Lower leg skin (tissue), 4 donors: ENCODE data around the gene FPR1. TPM values are rescaled to one million over a fixed set of nuclear protein-coding genes. Genes with fewer than 3 reads are reported as not detected.
A peak's percentile ranks its signal among the peaks of the same experiment; 100 is the strongest.

Source experiments
- DNase-seq, 2 donors: peaks; one replicate each; pipeline ENCODE4 v3.0.0-alpha.2; 2019; ENCODE audit warnings: low spot score in 2 of 2
- H3K4me3 ChIP-seq: fragments of 200-600 bp; sonication (generic); 2 replicates; pipeline ENCODE4 v1.5.1; 2017; ENCODE audit warnings: mild to moderate bottlenecking, low read depth; ENCODE audit not compliant: poor library complexity, severe bottlenecking
- POLR2A ChIP-seq, 2 donors: fragments of 450-650 bp; IDR thresholded peaks; one replicate each; pipeline ENCODE4 v1.6.1; 2016 to 2017; ENCODE audit warnings: antibody characterized with exemption in 2 of 2, mild to moderate bottlenecking in 1 of 2, moderate library complexity in 1 of 2
- WGBS, 2 donors: methylation state at CpG; one replicate each; pipeline ENCODE4 v1.1.5; 2018; 5-methylcytosine and 5-hydroxymethylcytosine counted together
- intact Hi-C: fragments of 100-400 bp; cut with DNase I; formaldehyde crosslinking; loops from one replicate; pipeline ENCODE4 v1.15.0; 2023; ENCODE audit warnings: low total_unique reads
- total RNA-seq, 4 donors: library from RNA; depleted of rRNA; stranded (reverse); fragments of >200 nt; gene quantifications; one replicate each; pipeline ENCODE4 v1.1.0, GENCODE V29; 2016
- TF ChIP-seq, protein P1 (sequence below), 3 donors: fragments of 450-650 bp; IDR thresholded peaks; one replicate each; pipeline ENCODE4 v1.5.1; 2016; ENCODE audit warnings: antibody characterized with exemption in 3 of 3, mild to moderate bottlenecking in 3 of 3, moderate library complexity in 2 of 3

Gene FPR1
- total RNA-seq, 4 donors from 2014 or later: 1.7 to 7.6 (median 4.1) TPM

DNA sequence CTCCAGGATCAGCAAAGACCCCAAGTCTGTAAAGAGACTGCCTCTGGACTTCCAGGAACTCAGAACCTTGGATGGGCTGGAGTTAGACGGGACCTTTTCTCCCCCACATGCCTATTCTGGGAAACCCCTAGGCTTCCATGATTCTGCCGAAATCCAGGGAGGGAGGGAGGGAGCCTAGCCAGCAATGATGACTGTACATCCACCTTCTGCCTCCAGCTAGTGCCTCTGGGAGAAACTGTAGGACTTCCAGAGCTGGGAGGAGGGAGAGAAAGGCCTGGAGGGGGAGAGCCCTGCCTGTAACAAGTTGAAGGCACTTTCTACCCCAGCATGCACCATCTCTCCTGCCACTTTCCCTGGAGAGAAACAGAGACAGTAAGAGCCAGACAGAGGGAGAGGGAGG lies 21.9 kb downstream of the FPR1 start:
- DNase-seq: no peak
- WGBS, 2 donors: 52 to 56% methylated on average over 2 of the region's 2 CpGs
- intact Hi-C loops: no loop called here
- no peak for TF ChIP-seq POLR2A (IDR thresholded peaks at IDR 0.05)
- TF ChIP-seq, protein P1, sequence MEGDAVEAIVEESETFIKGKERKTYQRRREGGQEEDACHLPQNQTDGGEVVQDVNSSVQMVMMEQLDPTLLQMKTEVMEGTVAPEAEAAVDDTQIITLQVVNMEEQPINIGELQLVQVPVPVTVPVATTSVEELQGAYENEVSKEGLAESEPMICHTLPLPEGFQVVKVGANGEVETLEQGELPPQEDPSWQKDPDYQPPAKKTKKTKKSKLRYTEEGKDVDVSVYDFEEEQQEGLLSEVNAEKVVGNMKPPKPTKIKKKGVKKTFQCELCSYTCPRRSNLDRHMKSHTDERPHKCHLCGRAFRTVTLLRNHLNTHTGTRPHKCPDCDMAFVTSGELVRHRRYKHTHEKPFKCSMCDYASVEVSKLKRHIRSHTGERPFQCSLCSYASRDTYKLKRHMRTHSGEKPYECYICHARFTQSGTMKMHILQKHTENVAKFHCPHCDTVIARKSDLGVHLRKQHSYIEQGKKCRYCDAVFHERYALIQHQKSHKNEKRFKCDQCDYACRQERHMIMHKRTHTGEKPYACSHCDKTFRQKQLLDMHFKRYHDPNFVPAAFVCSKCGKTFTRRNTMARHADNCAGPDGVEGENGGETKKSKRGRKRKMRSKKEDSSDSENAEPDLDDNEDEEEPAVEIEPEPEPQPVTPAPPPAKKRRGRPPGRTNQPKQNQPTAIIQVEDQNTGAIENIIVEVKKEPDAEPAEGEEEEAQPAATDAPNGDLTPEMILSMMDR (IDR thresholded peaks at IDR 0.05): no peak
- H3K4me3 ChIP-seq: no peak overlapping the region

- H3K4me3 ChIP-seq: no peak overlapping the region
- DNase-seq: no peak
- WGBS, 2 donors: 65 to 73% methylated on average over 7 of the region's 7 CpGs
- intact Hi-C loops: no loop called here
- no peak for TF ChIP-seq POLR2A (IDR thresholded peaks at IDR 0.05)
- TF ChIP-seq, protein P1 (IDR thresholded peaks at IDR 0.05): no peak
Measured at GRCh38 chr19:51727349-51727880, 24.3 kb downstream of the FPR1 start.

GRCh38 chr19:51726049-51726448 lies 25.6 kb downstream of the FPR1 start:
- TF ChIP-seq, protein P1 (IDR thresholded peaks at IDR 0.05): no peak
- TF ChIP-seq POLR2A (IDR thresholded peaks at IDR 0.05): no peak
- DNase-seq: peak; percentile 76 to 94
- 10 to 15% methylated on average over 12 to 14 of the region's 14 CpGs for WGBS, 2 donors
- no peak overlapping the region for H3K4me3 ChIP-seq
- intact Hi-C loops: no loop called here

DNA sequence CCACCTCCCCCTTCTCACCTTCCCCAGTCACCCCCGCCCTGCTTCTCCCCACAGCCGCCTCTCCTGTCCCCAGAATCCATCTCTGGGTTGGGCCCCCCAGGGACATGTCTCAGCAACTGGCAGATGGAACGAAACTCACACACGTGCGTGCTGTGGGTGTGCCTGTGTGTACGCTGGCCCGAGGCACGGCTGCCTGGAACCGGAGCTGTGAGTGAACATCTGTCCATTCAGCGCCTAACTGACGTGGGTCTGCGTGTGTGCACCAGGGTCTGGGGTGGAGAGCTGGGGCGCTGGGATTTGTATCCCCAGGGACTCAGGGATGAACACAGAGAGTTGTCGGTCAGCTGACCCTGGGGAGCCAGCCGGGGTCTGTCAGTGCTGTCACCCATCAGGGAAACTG lies 27.1 kb downstream of the FPR1 start:
- peak; percentile 65 to 91 for DNase-seq
- H3K4me3 ChIP-seq: no peak overlapping the region
- intact Hi-C loops: no loop called here
- WGBS, 2 donors: 19 to 38% methylated on average over 13 of the region's 15 CpGs
- TF ChIP-seq, protein P1 (IDR thresholded peaks at IDR 0.05): no peak

- no peak overlapping the region for H3K4me3 ChIP-seq
- WGBS, 2 donors: 39 to 54% methylated on average over 2 of the region's 2 CpGs
- DNase-seq: no peak
- TF ChIP-seq, protein P1 (IDR thresholded peaks at IDR 0.05): no peak
- no peak for TF ChIP-seq POLR2A (IDR thresholded peaks at IDR 0.05)
- intact Hi-C loops: no loop called here
Measured at GRCh38 chr19:51722492-51722891, 29.2 kb downstream of the FPR1 start.

DNA sequence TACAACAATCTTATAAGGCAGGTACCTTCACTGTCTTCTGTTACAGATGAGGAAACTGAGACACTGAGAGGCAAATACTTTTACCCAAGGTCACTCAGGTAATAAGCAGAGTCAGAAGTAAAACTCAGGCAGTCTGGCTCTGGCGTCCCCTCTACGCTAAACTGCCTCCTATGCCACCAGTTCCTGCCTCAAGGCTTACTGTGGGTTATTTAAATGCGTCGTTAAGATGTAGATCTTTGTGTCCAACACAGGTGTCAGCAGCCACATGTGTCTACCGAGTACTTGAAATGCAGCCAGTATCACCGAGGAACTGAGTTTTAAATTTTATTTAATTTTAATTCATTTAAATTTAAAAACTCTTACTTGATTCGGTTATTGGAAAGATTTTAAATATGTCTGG lies 29.8 kb downstream of the FPR1 start:
- whole genome bisulfite sequencing, 2 donors: 37 to 41% methylated on average over 7 of the region's 7 CpGs
- H3K4me3 ChIP-seq: no peak overlapping the region
- DNase-seq: no peak
- intact Hi-C loops: no loop called here
- TF ChIP-seq, protein P1 (IDR thresholded peaks at IDR 0.05): no peak
- no peak for TF ChIP-seq POLR2A (IDR thresholded peaks at IDR 0.05)
